Measurements from ENCODE around the gene DDX3Y.

Gene DDX3Y

GRCh38 chrY:12904618-12905516 is at the start of gene DDX3Y:
Gene DDX3Y (plus strand): TSS chrY:12904868. CDS start chrY:12904937, 69 bp downstream.
- peak; percentile 89 for DNase-seq

DNA sequence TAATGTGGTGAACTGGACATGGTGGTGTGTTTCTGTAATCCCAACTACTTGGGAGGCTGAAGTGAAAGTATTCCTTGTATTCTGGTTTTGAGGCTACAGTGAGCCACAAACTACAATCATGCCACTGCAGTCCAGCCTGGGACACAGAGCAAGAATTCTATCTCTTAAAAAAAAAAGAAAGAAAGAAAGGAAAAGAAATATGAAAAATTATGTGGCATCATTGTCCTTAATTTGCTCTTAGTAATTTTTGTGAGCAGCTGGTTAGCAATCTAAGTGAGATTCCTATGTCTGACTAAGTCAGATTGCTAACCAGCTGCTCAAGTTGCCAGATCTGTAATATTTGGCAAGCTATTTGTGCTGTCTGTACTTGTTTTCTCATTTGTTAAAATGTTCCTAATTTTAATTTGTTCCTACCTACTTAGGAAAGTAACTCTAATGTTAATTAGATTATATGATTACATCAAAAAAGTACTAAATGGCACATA is 48.8 kb upstream of the DDX3Y start:
- no peak for DNase-seq

DNA sequence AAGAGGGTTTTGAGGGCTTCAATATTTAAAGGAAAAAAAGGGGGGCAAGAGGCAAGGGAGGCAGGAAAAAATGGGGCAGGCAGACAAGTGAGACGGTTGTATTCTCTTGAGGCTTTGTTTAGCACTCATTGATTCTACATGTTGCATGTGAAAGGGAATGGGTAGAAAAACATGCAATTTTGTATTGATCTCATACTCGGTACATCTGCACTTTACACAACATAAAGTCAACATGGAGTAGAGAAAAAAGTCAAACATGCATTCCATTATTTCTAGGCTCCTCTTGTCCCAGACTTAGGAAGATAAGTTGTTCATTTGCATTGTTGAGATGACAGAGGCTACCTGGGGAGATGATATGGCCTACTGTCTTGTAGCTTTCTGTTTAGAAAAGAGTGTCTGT is 36.7 kb upstream of the DDX3Y start:
- no peak for DNase-seq

DNA sequence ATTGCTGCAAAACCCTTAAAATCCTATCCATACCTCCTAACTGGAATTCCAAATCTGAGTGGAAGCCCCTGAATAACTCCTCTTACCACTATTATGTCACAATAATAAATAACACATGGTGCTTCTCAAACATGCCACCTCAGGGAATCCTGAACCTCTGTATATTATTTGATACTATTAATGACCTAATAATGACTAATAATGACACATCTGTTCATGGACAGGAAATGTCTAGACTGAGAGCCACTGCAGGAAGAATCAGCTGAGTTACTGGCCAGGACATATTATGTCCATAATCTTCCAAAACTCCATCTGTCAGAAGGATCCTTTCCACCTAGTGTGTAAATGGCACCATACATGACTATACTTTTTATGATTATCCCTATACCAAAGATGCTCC is 7.7 kb upstream of the DDX3Y start:
- DNase-seq, result no peak

GRCh38 chrY:12898604-12899003 is 6.1 kb upstream of the DDX3Y start:
- DNase-seq, result no peak

- peak; percentile 85 for DNase-seq
These were observed 827 bp downstream of the DDX3Y start for GRCh38 chrY:12905517-12905872.

GRCh38 chrY:12905895-12906294 is 1.2 kb downstream of the DDX3Y start:
- no peak for DNase-seq

DNA sequence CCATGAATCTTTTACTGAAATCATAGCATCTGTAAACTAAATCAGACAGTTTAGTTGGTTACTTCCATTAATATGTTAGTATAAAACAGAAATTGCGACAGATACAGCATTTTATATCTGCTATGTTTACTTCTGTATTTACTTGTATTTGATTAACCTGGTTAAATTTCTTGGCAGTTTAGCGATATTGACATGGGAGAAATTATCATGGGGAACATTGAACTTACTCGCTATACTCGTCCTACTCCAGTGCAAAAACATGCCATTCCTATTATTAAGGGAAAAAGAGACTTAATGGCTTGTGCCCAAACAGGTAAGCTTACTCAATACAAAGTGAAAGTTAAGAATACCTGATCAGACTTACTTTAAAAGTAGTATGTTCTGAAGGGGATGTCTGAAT is 8.9 kb downstream of the DDX3Y start:
- no peak for DNase-seq

GRCh38 chrY:12928043-12928442 is 23.4 kb downstream of the DDX3Y start:
- no peak for DNase-seq

DNA sequence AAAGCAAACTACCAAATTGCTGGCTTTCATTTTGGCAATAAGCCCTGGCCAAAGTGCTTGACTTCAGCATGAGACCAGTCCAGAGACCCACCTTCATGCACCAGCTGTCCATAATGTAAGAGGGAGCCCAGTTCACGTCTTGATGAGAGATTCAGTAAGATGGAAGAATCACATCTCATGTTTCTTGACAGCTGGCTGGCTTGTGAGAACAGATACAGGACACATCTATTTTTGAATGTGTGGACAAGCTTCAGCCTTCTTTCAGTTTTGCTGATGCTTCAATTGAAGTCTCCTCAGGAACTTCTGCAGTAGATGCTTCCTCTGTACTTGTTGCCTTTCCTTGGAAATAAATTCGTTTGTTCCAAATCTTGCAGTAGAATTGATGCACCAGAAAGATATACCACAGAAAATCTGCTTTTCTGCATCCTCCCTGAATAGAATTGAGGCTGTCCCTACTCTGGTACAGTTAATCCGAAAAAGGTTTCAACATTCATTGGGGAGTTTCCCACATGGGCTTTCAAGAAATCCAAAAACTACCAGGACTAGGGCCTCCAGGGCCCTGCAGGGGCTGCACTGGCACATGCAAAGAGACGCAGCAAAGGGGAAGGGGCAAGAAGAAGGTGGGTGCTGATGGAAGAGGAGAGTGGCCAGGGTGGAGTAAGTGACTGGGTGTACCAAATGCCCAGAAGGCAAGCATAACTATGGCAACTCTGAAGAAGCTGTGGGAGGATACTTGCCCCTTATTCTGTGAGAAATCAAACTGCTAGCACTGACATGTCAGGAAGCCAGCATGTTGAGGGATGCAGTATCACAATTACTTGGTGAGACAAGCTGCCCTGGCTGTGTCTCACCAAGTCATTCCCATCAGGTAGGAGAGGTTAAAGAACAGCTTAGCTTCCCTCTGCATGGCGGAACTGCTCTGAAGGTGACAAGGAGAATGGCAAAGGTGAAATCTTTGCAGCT is 37.3 kb downstream of the DDX3Y start:
- no peak for DNase-seq

Data from right forelimb (tissue), 1 donor.